HepG2 (cell line): Measurements from ENCODE around the gene CRTC2. TPM values are rescaled to one million over a fixed set of nuclear protein-coding genes. Genes with fewer than 3 reads are reported as not detected.

Source experiments
- ATAC-seq: fragments of 200-7000 bp; cut with Tn5 transposase; 3 replicates; pipeline ENCODE4 v1.9.1; 2020; ENCODE audit warnings: mild to moderate bottlenecking, moderate library complexity
- BruUV-seq: library from RNA; stranded (reverse); fragments of 400-500 nt; replicated peaks from 2 replicates; lab custom pipeline; 2021; lab: Mats Ljungman, UMichigan
- CTCF ChIA-PET: fragments of 300-600 bp; formaldehyde crosslinking; extraction: SDS; loops from one replicate; lab custom pipeline; 2021; ENCODE audit warnings: low total read pairs, inconsistent platforms, low intra/inter-chr PET ratio; lab: Yijun Ruan, JAX
- POLR2A ChIA-PET: fragments of 350-600 bp; sonication (Branson Sonifier 250); formaldehyde crosslinking; loops from one replicate; lab custom pipeline; 2020; ENCODE audit warnings: antibody characterized with exemption, inconsistent platforms; lab: Yijun Ruan, JAX
- DNase-seq: peaks from one replicate; pipeline ENCODE4 v3.0.0-alpha.2; 2015; ENCODE audit warnings: low spot score
- FAIRE-seq: peaks from 3 replicates; lab custom pipeline; 2011; peaks lifted over from hg19 to GRCh38; lab: Jason Lieb, UNC
- H2AFZ ChIP-seq: one replicate; pipeline ENCODE4 v1.6.1; 2011; ENCODE audit warnings: low read length, inconsistent platforms
- H3K27ac ChIP-seq: fragments of 300-600 bp; 3 replicates; pipeline ENCODE4 v1.8.0; 2011; ENCODE audit warnings: mixed run types, mild to moderate bottlenecking, mixed read lengths, low read length, inconsistent platforms; ENCODE audit not compliant: insufficient read depth; ENCODE audit errors: extremely low read length
- H3K27me3 ChIP-seq, 2 experiments: fragments of 200-600 bp in 1 of 2; 2 replicates in 1 of 2; 3 replicates in 1 of 2; pipeline versions ENCODE4 v1.6.0 to v1.8.0; 2011; ENCODE audit warnings: low read length in 2 of 2, mild to moderate bottlenecking in 2 of 2, moderate library complexity in 2 of 2, inconsistent platforms in 1 of 2; ENCODE audit not compliant: insufficient read depth in 2 of 2, control insufficient read depth in 1 of 2
- H3K36me3 ChIP-seq, 2 experiments: fragments of 200-600 bp in 1 of 2; replicated peaks in 1 of 2; 2 replicates in 1 of 2; 3 replicates in 1 of 2; pipeline versions ENCODE4 v1.5.1 to v1.8.0; 2011; ENCODE audit warnings: low read length in 2 of 2, inconsistent platforms in 1 of 2; ENCODE audit not compliant: insufficient read depth in 2 of 2, control insufficient read depth in 1 of 2
- H3K4me1 ChIP-seq: 2 replicates; pipeline ENCODE4 v1.5.1; 2012; ENCODE audit warnings: low read length, inconsistent platforms; ENCODE audit not compliant: insufficient read depth
- H3K4me2 ChIP-seq: 2 replicates; pipeline ENCODE4 v1.6.0; 2011; ENCODE audit warnings: low read depth, low read length, inconsistent platforms
- H3K4me3 ChIP-seq, 3 experiments: fragments of 200-600 bp in 1 of 3; sonication (generic), shearing (Covaris generic) in 1 of 3; replicated peaks in 1 of 3; 2 replicates each; pipeline ENCODE4 v1.5.1; 2011 to 2016; ENCODE audit warnings: low read length in 3 of 3, inconsistent platforms in 2 of 3, low read depth in 2 of 3, mild to moderate bottlenecking in 2 of 3, control low read depth in 1 of 3, mixed read lengths in 1 of 3; ENCODE audit not compliant: insufficient read depth in 1 of 3
- H3K79me2 ChIP-seq: one replicate; pipeline ENCODE4 v1.6.1; 2011; ENCODE audit warnings: low read length, inconsistent platforms; ENCODE audit not compliant: insufficient read depth
- H3K9ac ChIP-seq: 2 replicates; pipeline ENCODE4 v1.6.0; 2011; ENCODE audit warnings: mild to moderate bottlenecking, low read depth, low read length, inconsistent platforms; ENCODE audit not compliant: insufficient read depth
- H3K9me3 ChIP-seq: 2 replicates; pipeline ENCODE4 v1.5.1; 2012; ENCODE audit warnings: mild to moderate bottlenecking, low read length
- H4K20me1 ChIP-seq: 2 replicates; pipeline ENCODE4 v1.6.0; 2011; ENCODE audit warnings: inconsistent platforms, mild to moderate bottlenecking, low read length, moderate library complexity; ENCODE audit not compliant: insufficient read depth
- BORCS8-MEF2B ChIP-seq: sonication (generic); formaldehyde crosslinking; IDR thresholded peaks from 2 replicates; pipeline ENCODE4 v1.8.0; 2022; ENCODE audit warnings: mild to moderate bottlenecking, missing genetic modification reagents
- ESRRA ChIP-seq: sonication (generic); formaldehyde crosslinking; IDR thresholded peaks from 2 replicates; pipeline ENCODE4 v1.5.1; 2020; ENCODE audit warnings: mild to moderate bottlenecking, low read depth, missing genetic modification reagents
- KAT7 ChIP-seq: IDR thresholded peaks from 2 replicates; pipeline ENCODE4 v1.6.1; 2018; ENCODE audit warnings: borderline replicate concordance, missing compliant biosample characterization
- MAF1 ChIP-seq: sonication (generic); formaldehyde crosslinking; IDR thresholded peaks from 2 replicates; pipeline ENCODE4 v1.5.0; 2020; ENCODE audit warnings: missing genetic modification reagents, borderline replicate concordance
- NRL ChIP-seq: sonication (generic); formaldehyde crosslinking; IDR thresholded peaks from 2 replicates; pipeline ENCODE4 v1.5.0; 2020; ENCODE audit warnings: missing genetic modification reagents, mild to moderate bottlenecking, moderate library complexity, borderline replicate concordance
- SP140L ChIP-seq: sonication (generic); formaldehyde crosslinking; IDR thresholded peaks from 2 replicates; pipeline ENCODE4 v1.4.0; 2020; ENCODE audit warnings: missing genetic modification reagents, borderline replicate concordance
- TBX2 ChIP-seq: sonication (generic); formaldehyde crosslinking; IDR thresholded peaks from 2 replicates; pipeline ENCODE4 v1.5.0; 2020; ENCODE audit warnings: missing genetic modification reagents, mild to moderate bottlenecking, borderline replicate concordance
- ZC3H4 ChIP-seq: sonication (generic); formaldehyde crosslinking; IDR thresholded peaks from 2 replicates; pipeline ENCODE4 v1.4.0; 2020; ENCODE audit warnings: missing genetic modification reagents, borderline replicate concordance
- WGBS: methylation state at CpG from one replicate; pipeline ENCODE4 v1.1.6; 2017; ENCODE audit warnings: low lambda C conversion rate; 5-methylcytosine and 5-hydroxymethylcytosine counted together
- in situ Hi-C: cut with HindIII; loops from 2 replicates; pipeline ENCODE4 v1.10.0; 2017; ENCODE audit warnings: low pct_unique_long_range_greater_than_20kb; ENCODE audit not compliant: extremely low pct_ligation_motif_present
- intact Hi-C: fragments of 100-400 bp; cut with micrococcal nuclease; formaldehyde crosslinking; loops from one replicate; pipeline ENCODE4 v1.10.0; 2022; ENCODE audit not compliant: unreplicated experiment
- polyA plus RNA-seq, 8 experiments: library from polyadenylated mRNA; depleted of rRNA in 3 of 8; stranded (reverse) in 7 of 8; unstranded in 1 of 8; fragments of >200 nt; fragmentation: Illumina TruSeq in 4 of 8; extraction: Trizol in 4 of 8; gene quantifications; 2 replicates each; pipeline versions ENCODE4 v1.2.1 to v1.2.3, GENCODE V29; 2011 to 2016; ENCODE audit warnings: low read depth in 4 of 8, missing spikeins in 1 of 8, mixed read lengths in 1 of 8; ENCODE audit not compliant: insufficient read depth in 1 of 8
- total RNA-seq, 5 experiments: library from RNA; depleted of rRNA; stranded (reverse); fragments of >200 nt; fragmentation: Illumina TruSeq; extraction: Trizol; gene quantifications; 2 replicates each; pipeline ENCODE4 v1.2.3, GENCODE V29; 2016; ENCODE audit warnings: low read depth in 1 of 5
- TF ChIP-seq, protein P1 (sequence below): sonication (generic); formaldehyde crosslinking; IDR thresholded peaks from 2 replicates; pipeline ENCODE4 v1.5.0; 2020; ENCODE audit warnings: missing genetic modification reagents
- TF ChIP-seq, protein P2 (sequence below): sonication (generic); formaldehyde crosslinking; IDR thresholded peaks from 2 replicates; pipeline ENCODE4 v1.8.1; 2023; ENCODE audit warnings: mild to moderate bottlenecking, inconsistent platforms, moderate library complexity, missing genetic modification reagents, borderline replicate concordance
- TF ChIP-seq, protein P3 (sequence below): sonication (generic); formaldehyde crosslinking; IDR thresholded peaks from 2 replicates; pipeline ENCODE4 v1.5.1; 2020; ENCODE audit warnings: missing genetic modification reagents, mild to moderate bottlenecking, borderline replicate concordance

The CRTC2 gene
- total and polyA plus RNA-seq, 2 of the 13 experiments (the other 11 are each of a cell fraction or from before 2014, with no cell fraction given) = 6.1 to 26.7 TPM

DNA sequence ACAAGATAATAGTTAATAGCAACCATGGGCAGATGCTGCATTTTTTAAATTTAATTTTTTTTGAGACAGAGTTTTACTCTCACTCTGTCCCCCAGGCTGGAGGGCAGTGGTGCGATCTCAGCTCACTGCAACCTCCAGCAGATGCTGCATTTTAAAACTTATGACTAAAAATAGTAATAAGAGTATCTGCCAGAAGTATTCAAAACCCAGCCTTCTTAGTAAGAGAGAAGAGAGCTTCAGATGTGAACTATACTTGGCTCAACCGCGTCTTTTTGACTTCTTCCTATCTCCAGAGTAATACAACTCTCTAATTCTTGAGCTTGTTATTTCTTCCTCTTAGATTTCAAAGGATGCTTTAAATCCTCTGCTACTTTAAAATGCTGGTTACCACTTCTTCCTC, 36.8 kb upstream of the CRTC2 start:
- Histone ChIP-seq H3K27ac (no peak overlapping the region), H4K20me1 (peaks cover 12% of the 10 kb centered on the region), H3K79me2 (peaks cover 16% of the 10 kb centered on the region), H2AFZ (no peak overlapping the region), H3K4me3 (no peak overlapping the region), H3K27me3 (no peaks in the 10 kb centered on the region; a peak in 1 of 5 replicates), H3K36me3 (peaks cover 2 to 16% of the 10 kb centered on the region in 2 experiments; a peak in 4 of 5 replicates), H3K9me3 (no peaks in the 10 kb centered on the region), H3K4me2 (no peak overlapping the region), H3K4me1 (peaks cover 39% of the 10 kb centered on the region), H3K9ac (no peak overlapping the region)
- DNase-seq (no peak), ATAC-seq (no peak), FAIRE-seq (no peak)
- intact Hi-C loops (no loop called here), in situ Hi-C loops (no loop called here)
- no TSS peak for BruUV-seq
- ChIA-PET POLR2A (interaction anchor here (1.1 kb wide), 1 partner anchor 28 kb away, joined by 4 read pairs; the partner anchor contains the start of gene CREB3L4), CTCF (no interaction called here)
- 98% methylated on average over 3 of the region's 3 CpGs for WGBS
- TF ChIP-seq, protein P1, sequence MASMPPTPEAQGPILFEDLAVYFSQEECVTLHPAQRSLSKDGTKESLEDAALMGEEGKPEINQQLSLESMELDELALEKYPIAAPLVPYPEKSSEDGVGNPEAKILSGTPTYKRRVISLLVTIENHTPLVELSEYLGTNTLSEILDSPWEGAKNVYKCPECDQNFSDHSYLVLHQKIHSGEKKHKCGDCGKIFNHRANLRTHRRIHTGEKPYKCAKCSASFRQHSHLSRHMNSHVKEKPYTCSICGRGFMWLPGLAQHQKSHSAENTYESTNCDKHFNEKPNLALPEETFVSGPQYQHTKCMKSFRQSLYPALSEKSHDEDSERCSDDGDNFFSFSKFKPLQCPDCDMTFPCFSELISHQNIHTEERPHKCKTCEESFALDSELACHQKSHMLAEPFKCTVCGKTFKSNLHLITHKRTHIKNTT = no peak
- TF ChIP-seq, protein P2, sequence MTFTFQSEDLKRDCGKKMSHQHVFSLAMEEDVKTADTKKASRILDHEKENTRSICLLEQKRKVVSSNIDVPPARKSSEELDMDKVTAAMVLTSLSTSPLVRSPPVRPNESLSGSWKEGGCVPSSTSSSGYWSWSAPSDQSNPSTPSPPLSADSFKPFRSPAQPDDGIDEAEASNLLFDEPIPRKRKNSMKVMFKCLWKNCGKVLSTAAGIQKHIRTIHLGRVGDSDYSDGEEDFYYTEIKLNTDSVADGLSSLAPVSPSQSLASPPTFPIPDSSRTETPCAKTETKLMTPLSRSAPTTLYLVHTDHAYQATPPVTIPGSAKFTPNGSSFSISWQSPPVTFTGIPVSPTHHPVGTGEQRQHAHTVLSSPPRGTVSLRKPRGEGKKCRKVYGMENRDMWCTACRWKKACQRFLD (CRISPR knock-in tag) = no peak
- TF ChIP-seq TBX2 (CRISPR knock-in tag) (no peak), BORCS8-MEF2B (CRISPR knock-in tag) (no peak), ESRRA (CRISPR knock-in tag) (no peak), NRL (CRISPR knock-in tag) (no peak), SP140L (no peak), MAF1 (CRISPR knock-in tag) (no peak), KAT7 (CRISPR knock-in tag) (no peak), ZC3H4 (CRISPR knock-in tag) (no peak)
- TF ChIP-seq, protein P3, sequence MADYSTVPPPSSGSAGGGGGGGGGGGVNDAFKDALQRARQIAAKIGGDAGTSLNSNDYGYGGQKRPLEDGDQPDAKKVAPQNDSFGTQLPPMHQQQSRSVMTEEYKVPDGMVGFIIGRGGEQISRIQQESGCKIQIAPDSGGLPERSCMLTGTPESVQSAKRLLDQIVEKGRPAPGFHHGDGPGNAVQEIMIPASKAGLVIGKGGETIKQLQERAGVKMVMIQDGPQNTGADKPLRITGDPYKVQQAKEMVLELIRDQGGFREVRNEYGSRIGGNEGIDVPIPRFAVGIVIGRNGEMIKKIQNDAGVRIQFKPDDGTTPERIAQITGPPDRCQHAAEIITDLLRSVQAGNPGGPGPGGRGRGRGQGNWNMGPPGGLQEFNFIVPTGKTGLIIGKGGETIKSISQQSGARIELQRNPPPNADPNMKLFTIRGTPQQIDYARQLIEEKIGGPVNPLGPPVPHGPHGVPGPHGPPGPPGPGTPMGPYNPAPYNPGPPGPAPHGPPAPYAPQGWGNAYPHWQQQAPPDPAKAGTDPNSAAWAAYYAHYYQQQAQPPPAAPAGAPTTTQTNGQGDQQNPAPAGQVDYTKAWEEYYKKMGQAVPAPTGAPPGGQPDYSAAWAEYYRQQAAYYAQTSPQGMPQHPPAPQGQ (CRISPR knock-in tag) = no peak
